Caco-2 (cell line): ENCODE results near the gene TFF1. TPM values are rescaled to one million over a fixed set of nuclear protein-coding genes. Genes with fewer than 3 reads are reported as not detected.

ENCODE experiments used
- Bru-seq: library from RNA; stranded (reverse); fragments of 400-500 nt; gene quantifications from one replicate; lab custom pipeline; 2021; lab: Mats Ljungman, UMichigan
- BruChase-seq, 2 experiments: library from RNA; stranded (reverse); fragments of 400-500 nt; gene quantifications; one replicate each; lab custom pipeline; 2021; lab: Mats Ljungman, UMichigan
- BruUV-seq: library from RNA; stranded (reverse); fragments of 400-500 nt; replicated peaks from 2 replicates; lab custom pipeline; 2021; lab: Mats Ljungman, UMichigan
- CTCF ChIA-PET: fragments of 300-600 bp; sonication (Branson Sonifier 250); formaldehyde crosslinking; loops from one replicate; lab custom pipeline; 2022; ENCODE audit warnings: antibody characterized with exemption; lab: Charles Lee
- POLR2A ChIA-PET: fragments of 300-600 bp; sonication (Branson Sonifier 250); formaldehyde crosslinking; loops from one replicate; lab custom pipeline; 2022; ENCODE audit warnings: antibody characterized with exemption; lab: Charles Lee
- DNase-seq, 2 experiments: peaks; one replicate each; pipeline versions ENCODE4 v3.0.0 to v3.0.0-alpha.2; 2020 to 2022
- H3K27me3 ChIP-seq: replicated peaks from 2 replicates; pipeline ENCODE4 v1.6.0; 2011; ENCODE audit warnings: low read length; ENCODE audit not compliant: control insufficient read depth, insufficient read depth
- H3K36me3 ChIP-seq: 2 replicates; pipeline ENCODE4 v1.5.1; 2011; ENCODE audit warnings: low read length; ENCODE audit not compliant: control insufficient read depth, insufficient read depth
- H3K4me1 ChIP-seq: fragments of 250-450 bp; sonication (Bioruptor Pico); 2 replicates; pipeline ENCODE4 v1.5.1; 2020; ENCODE audit warnings: mild to moderate bottlenecking
- H3K4me3 ChIP-seq: 2 replicates; pipeline ENCODE4 v1.5.1; 2011; ENCODE audit warnings: low read depth, mild to moderate bottlenecking, control low read depth, low read length
- H3K9me3 ChIP-seq: fragments of 250-450 bp; sonication (Bioruptor Pico); 2 replicates; pipeline ENCODE4 v1.5.1; 2020; ENCODE audit warnings: mild to moderate bottlenecking, moderate library complexity
- H3K27ac Mint-ChIP-seq: one replicate; pipeline ENCODE4 v1.8.0; 2022; ENCODE audit warnings: mixed read lengths; ENCODE audit not compliant: unreplicated experiment
- H3K27me3 Mint-ChIP-seq: one replicate; pipeline ENCODE4 v1.8.0; 2022; ENCODE audit warnings: mixed read lengths; ENCODE audit not compliant: insufficient read depth, unreplicated experiment
- H3K36me3 Mint-ChIP-seq: one replicate; pipeline ENCODE4 v1.8.0; 2022; ENCODE audit warnings: mild to moderate bottlenecking, mixed read lengths; ENCODE audit not compliant: insufficient read depth, unreplicated experiment
- H3K4me1 Mint-ChIP-seq: one replicate; pipeline ENCODE4 v1.8.0; 2022; ENCODE audit warnings: low read depth, mixed read lengths; ENCODE audit not compliant: unreplicated experiment
- H3K4me3 Mint-ChIP-seq: one replicate; pipeline ENCODE4 v1.8.0; 2022; ENCODE audit warnings: mild to moderate bottlenecking, moderate library complexity, mixed read lengths; ENCODE audit not compliant: unreplicated experiment
- H3K9me3 Mint-ChIP-seq: one replicate; pipeline ENCODE4 v1.8.0; 2022; ENCODE audit warnings: mixed read lengths; ENCODE audit not compliant: unreplicated experiment
- intact Hi-C: fragments of 100-400 bp; cut with micrococcal nuclease; formaldehyde crosslinking; loops from one replicate; pipeline ENCODE4 v1.10.0; 2022; ENCODE audit not compliant: unreplicated experiment
- long read RNA-seq: library from polyadenylated mRNA; stranded (forward); transcript quantifications from one replicate; pipeline ENCODE4 v2.0.0, GENCODE V29; 2022
- total RNA-seq: library from RNA; stranded (reverse); gene quantifications from 2 replicates; pipeline ENCODE4 v1.2.3, GENCODE V29; 2022
- TF ChIP-seq, protein P1 (sequence below), 2 experiments: fragments of 200-600 bp in 1 of 2; IDR thresholded peaks; 1 replicate in 1 of 2; 2 replicates in 1 of 2; pipeline versions ENCODE4 v1.5.1 to v1.8.0; 2011 to 2022; ENCODE audit warnings: antibody characterized with exemption in 1 of 2, control low read depth in 1 of 2, inconsistent platforms in 1 of 2, low read depth in 1 of 2, low read length in 1 of 2, mild to moderate bottlenecking in 1 of 2, moderate library complexity in 1 of 2; ENCODE audit not compliant: insufficient read depth in 1 of 2, severe bottlenecking in 1 of 2, unreplicated experiment in 1 of 2

TFF1 gene
- total RNA-seq (9.8 and 26.3 TPM in 2 replicates), Bru-seq, nascent RNA (percentile 57 among the genes with signal in this experiment), BruChase-seq, experiment 1, labeled RNA remaining after a 2-hour chase (percentile 48 among the genes with signal in this experiment), BruChase-seq, experiment 2, labeled RNA remaining after a 6-hour chase (percentile 72 among the genes with signal in this experiment)
- long read RNA-seq, transcript TFF1-201 (3 exons, 551 nt) = major isoform, 12 of 13 reads
- long read RNA-seq, partial matches to known transcripts = 0 of 13 reads
- long read RNA-seq, other reads (novel, unspliced or antisense) = 1 of 13 reads

DNA sequence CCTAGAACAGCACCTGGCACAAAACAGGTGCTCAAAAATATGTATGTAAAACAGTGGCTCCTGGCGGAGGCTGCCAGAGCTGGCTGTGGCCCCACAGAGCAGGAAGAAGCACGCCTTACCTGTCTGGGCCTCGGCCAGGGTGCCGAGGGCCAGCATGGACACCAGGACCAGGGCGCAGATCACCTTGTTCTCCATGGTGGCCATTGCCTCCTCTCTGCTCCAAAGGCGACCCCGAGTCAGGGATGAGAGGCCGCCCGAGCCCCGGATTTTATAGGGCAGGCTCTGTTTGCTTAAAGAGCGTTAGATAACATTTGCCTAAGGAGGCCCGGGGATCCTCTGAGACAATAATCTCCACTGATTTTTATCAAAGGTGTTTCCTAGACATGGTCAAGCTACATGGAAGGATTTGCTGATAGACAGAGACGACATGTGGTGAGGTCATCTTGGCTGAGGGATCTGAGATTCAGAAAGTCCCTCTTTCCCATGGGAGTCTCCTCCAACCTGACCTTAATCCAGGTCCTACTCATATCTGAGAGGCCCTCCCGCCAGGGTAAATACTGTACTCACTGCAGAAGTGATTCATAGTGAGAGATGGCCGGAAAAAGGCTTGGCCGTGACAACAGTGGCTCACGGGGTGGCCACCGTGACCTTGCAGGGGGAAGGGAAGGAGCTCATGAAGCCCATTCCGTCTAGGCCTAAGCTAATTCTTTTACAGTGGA, at the start of gene TFF1:
Gene TFF1, minus strand, starts transcription at position 244 of the 719 bp plus-strand sequence. Its CDS starts 40 bp downstream, at position 204.
- peak; percentile 66 to 81 for DNase-seq
- TSS peak; percentile 78 for BruUV-seq
- Mint-ChIP-seq H3K4me1 (peaks cover 36% of the 10 kb centered on the region), H3K27me3 (no peaks in the 10 kb centered on the region), H3K9me3 (no peaks in the 10 kb centered on the region), H3K36me3 (peaks cover 4% of the 10 kb centered on the region), H3K27ac (peak within 1 kb of the TSS; percentile 80), H3K4me3 (peak within 1 kb of the TSS; percentile 43)
- no peak within 1 kb of the TSS for H3K4me3 ChIP-seq
- TF ChIP-seq, protein P1, sequence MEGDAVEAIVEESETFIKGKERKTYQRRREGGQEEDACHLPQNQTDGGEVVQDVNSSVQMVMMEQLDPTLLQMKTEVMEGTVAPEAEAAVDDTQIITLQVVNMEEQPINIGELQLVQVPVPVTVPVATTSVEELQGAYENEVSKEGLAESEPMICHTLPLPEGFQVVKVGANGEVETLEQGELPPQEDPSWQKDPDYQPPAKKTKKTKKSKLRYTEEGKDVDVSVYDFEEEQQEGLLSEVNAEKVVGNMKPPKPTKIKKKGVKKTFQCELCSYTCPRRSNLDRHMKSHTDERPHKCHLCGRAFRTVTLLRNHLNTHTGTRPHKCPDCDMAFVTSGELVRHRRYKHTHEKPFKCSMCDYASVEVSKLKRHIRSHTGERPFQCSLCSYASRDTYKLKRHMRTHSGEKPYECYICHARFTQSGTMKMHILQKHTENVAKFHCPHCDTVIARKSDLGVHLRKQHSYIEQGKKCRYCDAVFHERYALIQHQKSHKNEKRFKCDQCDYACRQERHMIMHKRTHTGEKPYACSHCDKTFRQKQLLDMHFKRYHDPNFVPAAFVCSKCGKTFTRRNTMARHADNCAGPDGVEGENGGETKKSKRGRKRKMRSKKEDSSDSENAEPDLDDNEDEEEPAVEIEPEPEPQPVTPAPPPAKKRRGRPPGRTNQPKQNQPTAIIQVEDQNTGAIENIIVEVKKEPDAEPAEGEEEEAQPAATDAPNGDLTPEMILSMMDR (IDR thresholded peaks at IDR 0.05; ENCODE audit: insufficient read depth in 1 of 2, low read depth in 1 of 2, low read length in 1 of 2, severe bottlenecking in 1 of 2, unreplicated experiment in 1 of 2) = no peak
- H3K4me1 ChIP-seq = peaks cover 22% of the 10 kb centered on the region
- no peaks in the 10 kb centered on the region for H3K27me3 ChIP-seq
- POLR2A ChIA-PET = no interaction called here
- intact Hi-C loops = loop anchor here (5.0 to 10.0 kb wide), 2 partner anchors 34 to 52 kb away; partner anchors contain the start of gene TFF3
- CTCF ChIA-PET = interaction anchor here (0.7 to 1.5 kb wide), 4 partner anchors 15 to 73 kb away, joined by 3 to 6 read pairs (median 3); no protein-coding TSS in a partner anchor
- H3K9me3 ChIP-seq = no peaks in the 10 kb centered on the region
- H3K36me3 ChIP-seq = no peaks in the 10 kb centered on the region

DNA sequence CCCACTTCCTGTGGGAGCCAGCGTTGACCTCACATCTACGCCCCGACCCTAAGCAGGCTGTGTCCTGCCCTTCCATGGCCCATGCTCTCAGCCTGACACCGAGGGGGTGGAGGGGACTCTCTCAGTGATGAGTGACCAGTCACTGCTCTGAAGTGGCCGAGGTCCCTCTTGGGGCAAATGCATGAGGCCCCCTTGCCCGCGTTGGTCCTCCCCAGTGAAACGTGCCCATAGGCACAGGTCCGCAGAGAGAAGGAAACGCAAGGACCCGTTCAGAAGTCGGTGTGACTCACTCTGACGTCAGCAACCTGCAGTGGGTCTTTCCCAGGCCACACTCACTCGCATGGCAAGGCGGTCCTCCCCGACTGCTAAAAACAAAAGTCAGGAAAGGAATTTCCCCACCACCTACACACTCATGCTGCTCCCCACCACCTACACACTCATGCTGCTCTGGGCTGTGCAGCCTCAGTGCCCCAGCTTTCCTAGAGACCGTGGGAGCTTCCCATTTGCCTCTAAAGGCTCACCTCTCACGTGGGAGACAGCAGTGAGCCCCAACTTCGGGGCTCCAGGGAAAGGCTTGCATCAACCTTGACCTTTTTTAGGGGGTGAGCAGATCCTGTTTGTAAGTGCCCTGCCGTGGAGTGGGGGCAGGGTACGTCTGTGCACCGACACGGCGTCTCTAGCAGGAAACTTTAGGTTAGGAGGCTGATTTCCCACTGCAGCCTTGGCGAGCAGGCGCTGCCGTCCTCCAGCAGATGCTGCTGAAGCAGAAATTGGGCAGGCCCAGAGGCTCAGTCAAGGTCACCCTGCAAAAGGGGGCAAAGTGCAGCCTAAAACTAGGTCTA, 48.8 kb upstream of the TFF1 start:
- TF ChIP-seq, protein P1 (IDR thresholded peaks at IDR 0.05; ENCODE audit: insufficient read depth in 1 of 2, low read depth in 1 of 2, low read length in 1 of 2, severe bottlenecking in 1 of 2, unreplicated experiment in 1 of 2) = no peak
- no peaks in the 10 kb centered on the region for H3K4me1 ChIP-seq
- intact Hi-C loops = no loop called here
- no peaks in the 10 kb centered on the region for H3K27me3 ChIP-seq
- DNase-seq = no peak
- Mint-ChIP-seq H3K4me3 (no peak overlapping the region), H3K27me3 (peaks cover 4% of the 10 kb centered on the region), H3K27ac (no peak overlapping the region), H3K4me1 (no peaks in the 10 kb centered on the region), H3K9me3 (no peaks in the 10 kb centered on the region), H3K36me3 (no peaks in the 10 kb centered on the region)
- no peak overlapping the region for H3K4me3 ChIP-seq
- ChIA-PET POLR2A (no interaction called here), CTCF (no interaction called here)
- H3K9me3 ChIP-seq = no peaks in the 10 kb centered on the region
- no peaks in the 10 kb centered on the region for H3K36me3 ChIP-seq
- no TSS peak for BruUV-seq

DNA sequence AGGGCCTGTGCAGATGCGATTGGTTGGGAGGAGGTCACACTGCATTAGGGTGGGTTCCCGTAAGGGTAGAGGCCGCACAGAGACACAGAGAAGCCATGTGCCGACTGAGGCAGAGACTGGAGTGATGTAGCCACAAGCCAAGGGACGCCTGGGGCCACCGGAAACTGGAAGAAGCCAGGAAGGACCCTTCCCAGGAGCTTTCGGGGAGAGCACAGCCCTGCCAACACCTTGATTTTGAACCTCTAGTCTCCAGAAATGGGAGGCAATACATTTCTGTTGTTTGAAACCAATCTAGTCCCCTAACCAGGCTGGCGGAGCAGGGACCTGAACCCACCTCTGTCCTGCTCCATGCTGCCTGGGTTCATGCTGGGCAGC, 48.2 kb upstream of the TFF1 start:
- Histone ChIP-seq H3K4me3 (no peak overlapping the region), H3K4me1 (no peaks in the 10 kb centered on the region), H3K27me3 (no peaks in the 10 kb centered on the region), H3K36me3 (no peaks in the 10 kb centered on the region), H3K9me3 (no peaks in the 10 kb centered on the region)
- TF ChIP-seq, protein P1 (IDR thresholded peaks at IDR 0.05; ENCODE audit: insufficient read depth in 1 of 2, low read depth in 1 of 2, low read length in 1 of 2, severe bottlenecking in 1 of 2, unreplicated experiment in 1 of 2) = no peak
- Mint-ChIP-seq H3K27ac (no peak overlapping the region), H3K4me1 (no peaks in the 10 kb centered on the region), H3K27me3 (peaks cover 4% of the 10 kb centered on the region), H3K4me3 (no peak overlapping the region), H3K36me3 (no peaks in the 10 kb centered on the region), H3K9me3 (no peaks in the 10 kb centered on the region)
- no TSS peak for BruUV-seq
- ChIA-PET POLR2A (no interaction called here), CTCF (no interaction called here)
- intact Hi-C loops = no loop called here
- DNase-seq = no peak
